ENCODE data around the gene TRIM46.

GRCh38 chr1:155168456-155169210, 5.0 kb upstream of the TRIM46 start:
- TF ChIP-seq, protein P1, sequence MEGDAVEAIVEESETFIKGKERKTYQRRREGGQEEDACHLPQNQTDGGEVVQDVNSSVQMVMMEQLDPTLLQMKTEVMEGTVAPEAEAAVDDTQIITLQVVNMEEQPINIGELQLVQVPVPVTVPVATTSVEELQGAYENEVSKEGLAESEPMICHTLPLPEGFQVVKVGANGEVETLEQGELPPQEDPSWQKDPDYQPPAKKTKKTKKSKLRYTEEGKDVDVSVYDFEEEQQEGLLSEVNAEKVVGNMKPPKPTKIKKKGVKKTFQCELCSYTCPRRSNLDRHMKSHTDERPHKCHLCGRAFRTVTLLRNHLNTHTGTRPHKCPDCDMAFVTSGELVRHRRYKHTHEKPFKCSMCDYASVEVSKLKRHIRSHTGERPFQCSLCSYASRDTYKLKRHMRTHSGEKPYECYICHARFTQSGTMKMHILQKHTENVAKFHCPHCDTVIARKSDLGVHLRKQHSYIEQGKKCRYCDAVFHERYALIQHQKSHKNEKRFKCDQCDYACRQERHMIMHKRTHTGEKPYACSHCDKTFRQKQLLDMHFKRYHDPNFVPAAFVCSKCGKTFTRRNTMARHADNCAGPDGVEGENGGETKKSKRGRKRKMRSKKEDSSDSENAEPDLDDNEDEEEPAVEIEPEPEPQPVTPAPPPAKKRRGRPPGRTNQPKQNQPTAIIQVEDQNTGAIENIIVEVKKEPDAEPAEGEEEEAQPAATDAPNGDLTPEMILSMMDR (IDR thresholded peaks at IDR 0.05 in 8 of 11, conservative IDR thresholded peaks at IDR 0.05 in 3 of 11) = no peak
- no peak for TF ChIP-seq POLR2A (IDR thresholded peaks at IDR 0.05)
- no peak for TF ChIP-seq POLR2AphosphoS5 (IDR thresholded peaks at IDR 0.05)
